T-helper 2 cell (primary cell): ENCODE measurements around the gene LPXN.

Source experiments
- DNase-seq, 5 experiments: peaks; one replicate each; pipeline versions ENCODE4 v3.0.0 to v3.0.0-alpha.2; 2012 to 2022
- total RNA-seq, 2 donors: gene quantifications; one replicate each; lab custom pipeline; 2026; lab: John Stamatoyannopoulos, UW

LPXN gene
- total RNA-seq, result 64.2 to 112 reads per million in 2 donors

DNA sequence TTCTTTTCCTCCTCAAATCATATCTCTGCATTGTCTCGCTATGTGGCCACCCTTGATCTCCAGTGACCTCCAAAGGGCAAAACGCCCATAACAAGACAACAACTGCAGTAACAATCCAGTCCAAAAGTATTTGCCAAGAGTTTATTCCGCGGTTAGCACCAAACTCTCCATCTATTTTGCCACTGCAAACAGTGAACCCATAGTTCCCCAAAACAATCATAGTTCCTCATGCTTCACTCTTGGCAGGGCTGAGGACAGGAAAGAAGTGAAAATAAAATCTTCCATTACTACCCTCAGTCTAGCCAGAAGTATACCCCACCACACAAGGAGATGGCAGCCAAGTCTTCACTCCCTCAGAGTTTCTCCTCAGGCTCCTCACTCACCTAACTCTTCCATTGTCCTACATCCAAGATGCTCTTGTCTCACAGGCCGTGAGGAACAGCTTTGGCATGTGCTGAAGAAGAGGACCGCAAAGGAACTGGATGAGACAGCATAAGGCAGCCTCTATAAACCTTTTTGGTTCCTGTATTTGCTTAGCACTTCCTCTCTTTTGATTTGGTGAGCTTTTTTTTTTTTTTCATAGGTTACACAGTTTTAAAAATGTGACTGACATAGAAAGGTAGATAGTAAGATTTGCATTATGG lies at the start of gene LPXN:
Gene LPXN (minus strand): TSS at position 480 of the 644 bp plus-strand sequence. CDS start 84 bp downstream, at position 396.
- peak in 4 of 5 experiments; percentile 22 to 84 (median 52) for DNase-seq

DNA sequence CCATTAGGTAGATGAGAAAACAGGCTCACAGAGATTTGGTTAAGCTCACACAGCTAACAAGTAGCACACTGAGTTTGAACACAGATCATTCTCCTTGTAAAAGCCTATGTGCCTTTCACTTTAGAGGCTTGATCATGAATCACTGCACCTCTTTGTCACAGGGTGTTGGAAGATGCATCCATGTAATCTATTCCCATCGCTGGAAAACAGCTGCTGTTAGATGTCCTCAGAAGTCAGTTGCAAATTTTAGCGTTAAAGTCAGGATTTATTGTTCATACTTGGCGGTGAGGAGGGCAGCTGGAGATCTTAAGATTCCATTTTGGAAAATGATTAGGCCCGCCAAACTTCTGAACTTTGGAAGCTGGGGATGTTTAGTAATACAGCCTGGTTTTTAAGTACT lies 49.4 kb upstream of the LPXN start:
- DNase-seq, result no peak

DNA sequence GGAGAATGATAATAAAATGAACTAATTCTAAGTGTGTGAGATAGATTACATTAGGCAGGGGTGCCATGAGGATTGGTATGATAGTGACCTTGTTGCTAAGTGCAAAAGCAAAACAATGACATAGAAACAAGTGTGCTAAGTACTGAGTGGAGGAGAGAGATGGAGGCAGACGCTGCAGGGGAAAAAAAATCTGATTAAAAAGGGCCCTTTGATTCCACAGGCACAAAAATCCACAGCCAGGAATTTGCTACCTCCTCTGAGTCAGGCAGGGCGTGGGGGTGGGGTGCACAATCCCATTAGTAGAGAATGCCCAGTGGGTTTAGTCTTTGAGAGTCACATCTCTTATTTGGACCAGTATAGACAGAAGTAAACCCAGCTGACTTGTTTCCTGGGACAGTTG lies 46.7 kb upstream of the LPXN start, which contains the start of gene CNTF:
Gene CNTF (plus strand): TSS at position 322 of the 400 bp plus-strand sequence. CDS start 88 bp downstream, outside the sequence.
- DNase-seq, result no peak

DNA sequence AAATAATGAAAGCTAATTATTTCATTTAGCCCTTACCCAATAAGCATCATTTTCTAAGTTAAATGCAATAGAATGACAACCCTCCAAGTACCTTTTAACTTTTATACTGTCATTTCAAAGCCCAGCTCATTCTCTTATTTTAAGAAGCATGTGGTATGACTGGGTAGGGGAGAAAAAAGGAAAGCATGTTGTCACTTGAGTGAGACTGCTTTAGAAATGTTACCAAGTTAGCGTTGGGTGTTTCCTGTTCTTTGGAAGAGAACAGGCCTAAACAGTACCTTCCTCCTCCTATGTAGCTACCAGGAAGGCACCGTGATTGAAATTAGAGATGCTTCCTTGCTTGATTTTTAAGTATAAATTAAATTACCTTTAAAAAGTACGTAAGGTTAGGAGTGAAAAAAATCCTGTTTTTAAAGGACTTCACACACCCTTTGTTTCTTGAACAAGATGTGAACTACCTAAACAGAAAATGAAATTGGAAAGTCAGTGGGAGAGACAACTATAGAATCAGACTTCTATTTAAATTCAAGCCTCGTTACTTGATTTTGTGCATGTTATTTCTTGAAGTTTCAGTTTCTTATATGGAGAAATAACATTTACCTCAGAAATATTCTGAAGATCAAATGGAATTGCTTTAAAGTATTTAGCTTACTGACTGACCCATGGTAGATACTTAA lies 46.1 kb upstream of the LPXN start:
- DNase-seq, result peak in 1 of 5 experiments; percentile 18

DNA sequence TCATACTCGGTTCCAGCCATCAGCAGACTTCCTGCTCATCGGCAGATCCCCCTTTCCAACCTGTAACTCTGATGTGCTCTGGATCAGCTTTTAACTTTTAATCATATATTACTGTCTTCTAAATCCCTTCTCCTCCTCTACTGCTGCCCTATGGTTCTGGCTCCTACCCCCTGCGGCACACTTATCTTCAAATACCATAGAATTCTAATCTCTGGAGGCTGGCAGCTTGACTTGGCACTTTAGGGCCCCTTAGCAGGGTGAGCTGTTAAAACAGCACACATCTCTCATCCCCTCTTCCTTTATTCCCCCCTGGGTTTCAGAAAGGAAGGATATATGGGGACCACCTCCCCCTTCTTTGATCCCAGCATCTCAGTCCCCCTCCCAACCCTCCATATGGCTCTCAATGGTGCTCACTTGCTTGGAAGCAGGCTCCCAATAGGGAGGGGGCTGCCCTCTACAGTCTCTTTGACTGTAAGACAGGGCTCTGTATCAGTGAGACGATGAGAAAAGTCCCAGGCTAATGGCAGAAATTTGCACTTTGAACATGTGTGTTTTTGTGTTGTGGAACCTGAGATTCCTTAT lies 42.4 kb upstream of the LPXN start:
- DNase-seq, result peak in 1 of 5 experiments; percentile 11

DNA sequence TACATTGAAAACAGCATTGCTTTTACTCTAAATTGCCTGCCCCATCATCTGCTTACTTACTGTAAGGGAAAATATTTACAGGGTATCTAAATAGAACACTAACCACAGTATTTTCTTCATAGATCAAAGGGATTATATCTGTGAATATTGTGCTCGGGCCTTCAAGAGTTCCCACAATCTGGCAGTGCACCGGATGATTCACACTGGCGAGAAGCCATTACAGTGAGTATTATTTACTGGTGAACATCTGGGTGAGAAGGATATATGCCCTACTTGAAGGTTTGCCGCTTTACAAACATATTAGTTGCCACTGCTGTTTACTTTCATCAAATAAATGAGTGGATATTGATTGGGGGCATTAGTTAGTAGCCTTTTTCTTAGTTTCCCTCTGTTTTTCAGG lies 40.9 kb upstream of the LPXN start:
- DNase-seq, result no peak

DNA sequence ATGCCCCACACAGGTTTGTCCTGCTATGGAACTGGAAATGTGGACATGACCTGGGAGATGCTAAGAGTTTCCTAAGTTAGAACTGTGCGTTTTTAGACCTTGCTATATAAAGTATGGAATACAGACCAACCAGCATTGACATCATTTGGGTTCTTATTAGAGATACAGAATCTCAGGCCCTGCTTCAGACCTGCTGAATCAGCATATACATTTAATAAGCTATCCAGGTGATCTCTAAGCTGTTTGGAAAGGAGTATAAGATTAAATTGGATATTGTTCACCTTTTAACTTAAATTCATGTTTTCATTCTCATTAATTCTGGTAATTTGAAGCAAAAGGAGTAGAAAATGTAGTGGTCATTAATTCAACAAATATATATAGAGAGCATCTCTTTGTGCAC lies 39.9 kb upstream of the LPXN start:
- DNase-seq, result no peak

DNA sequence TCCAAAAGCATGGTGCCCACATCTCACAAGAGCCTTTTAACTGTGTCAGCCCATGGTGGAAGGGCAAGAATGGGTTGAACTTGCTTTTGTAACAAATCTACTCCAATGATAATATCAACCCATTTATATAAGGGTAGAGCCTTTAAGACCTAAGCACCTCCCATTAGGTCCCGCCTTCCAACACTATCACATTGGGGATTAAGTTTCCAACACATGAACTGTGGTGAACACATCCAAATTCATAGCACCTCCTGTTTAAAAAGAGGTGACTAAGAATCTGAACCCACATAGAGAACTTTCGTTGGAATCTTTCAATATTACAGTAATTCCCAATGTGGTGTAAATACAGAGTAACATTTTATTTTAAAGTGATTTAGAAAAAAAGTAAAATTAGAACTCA lies 37.6 kb upstream of the LPXN start:
- no peak for DNase-seq

DNA sequence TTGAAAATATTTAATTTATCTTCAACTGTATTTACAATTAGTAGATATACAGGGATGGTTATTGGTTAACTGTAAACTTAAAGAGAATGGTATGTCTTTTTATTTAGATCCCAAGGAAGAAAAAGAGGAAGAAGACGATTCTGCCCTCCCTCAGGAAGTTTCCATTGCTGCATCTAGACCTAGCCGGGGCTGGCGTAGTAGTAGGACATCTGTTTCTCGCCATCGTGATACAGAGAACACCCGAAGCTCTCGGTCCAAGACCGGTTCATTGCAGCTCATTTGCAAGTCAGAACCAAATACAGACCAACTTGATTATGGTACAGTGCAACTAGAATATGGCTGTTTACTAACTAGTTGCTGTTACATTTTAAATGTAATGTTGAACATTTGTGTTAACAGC lies 34.1 kb upstream of the LPXN start:
- DNase-seq, result no peak

DNA sequence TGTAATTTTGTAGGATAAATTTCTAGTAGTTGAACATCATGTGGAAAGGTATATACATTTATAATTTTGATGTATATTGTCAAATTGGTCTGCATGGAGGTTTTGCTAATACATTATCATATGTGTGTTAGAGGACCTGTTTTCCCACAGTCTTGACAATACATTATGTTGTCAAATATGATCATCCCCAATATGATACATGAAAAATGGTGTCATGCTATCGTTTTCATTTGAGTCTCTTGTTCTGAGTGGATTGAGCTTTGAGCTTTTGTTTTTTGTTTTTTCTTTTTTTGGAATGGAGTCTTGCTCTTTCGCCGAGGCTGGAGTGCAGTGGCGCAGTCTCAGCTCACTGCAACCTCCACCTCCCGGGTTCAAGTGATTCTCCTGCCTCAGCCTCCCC lies 32.7 kb upstream of the LPXN start:
- DNase-seq, result no peak

DNA sequence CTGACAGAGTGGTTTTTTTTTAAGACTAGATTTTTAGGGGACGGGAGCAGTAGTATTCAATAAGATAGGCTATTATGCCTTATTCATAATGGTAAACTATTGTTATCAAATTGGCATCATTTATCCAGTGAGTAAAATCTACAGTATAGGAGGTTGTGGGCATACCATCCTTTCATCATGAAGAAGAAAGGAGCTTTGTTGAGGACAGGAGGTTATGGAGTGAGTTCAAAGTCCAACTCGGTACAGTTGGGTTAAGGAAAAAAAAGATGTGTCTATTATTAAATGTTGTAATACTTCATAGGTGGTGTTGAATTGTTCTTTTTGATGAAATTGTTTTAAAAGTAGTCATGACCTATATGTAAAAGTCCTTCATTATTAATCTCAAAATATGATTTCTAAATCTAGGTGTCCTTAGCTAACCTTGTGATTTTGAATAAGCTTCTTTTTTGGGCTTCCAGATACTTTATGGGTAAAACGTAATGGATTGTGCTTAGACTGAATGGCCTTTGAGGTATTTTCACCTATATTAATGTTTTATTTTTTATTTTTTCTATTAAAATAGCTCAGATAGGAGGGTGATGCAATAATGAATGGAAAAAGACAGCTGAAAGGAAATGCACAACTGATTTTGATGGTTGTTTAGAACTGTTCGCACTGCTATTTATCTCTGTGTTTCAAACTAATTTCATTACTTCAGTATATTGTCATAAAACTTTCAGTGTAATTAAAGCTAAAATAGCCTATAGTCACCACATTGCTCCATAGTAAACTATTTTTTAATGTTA lies 31.5 kb upstream of the LPXN start:
- no peak for DNase-seq

DNA sequence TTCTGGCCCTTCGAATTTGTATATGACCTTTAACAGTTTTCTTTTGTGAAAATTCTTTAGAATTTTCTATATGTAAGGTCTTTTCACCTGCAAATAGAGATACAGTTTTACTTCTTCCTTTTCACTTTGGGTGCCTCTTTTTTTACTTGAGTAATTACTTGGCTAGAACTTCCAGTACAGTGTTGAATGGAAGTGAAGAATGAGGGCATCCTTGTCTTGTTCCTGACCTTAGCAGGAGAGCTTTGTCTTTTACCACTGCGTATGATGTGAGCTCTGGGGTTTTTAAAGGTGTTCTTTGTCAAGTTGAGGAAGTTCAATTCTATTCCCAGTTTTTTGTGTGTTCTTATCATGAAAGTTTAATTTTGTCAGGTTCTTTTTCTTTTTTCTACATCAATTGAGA lies 24.9 kb upstream of the LPXN start:
- DNase-seq, result no peak

DNA sequence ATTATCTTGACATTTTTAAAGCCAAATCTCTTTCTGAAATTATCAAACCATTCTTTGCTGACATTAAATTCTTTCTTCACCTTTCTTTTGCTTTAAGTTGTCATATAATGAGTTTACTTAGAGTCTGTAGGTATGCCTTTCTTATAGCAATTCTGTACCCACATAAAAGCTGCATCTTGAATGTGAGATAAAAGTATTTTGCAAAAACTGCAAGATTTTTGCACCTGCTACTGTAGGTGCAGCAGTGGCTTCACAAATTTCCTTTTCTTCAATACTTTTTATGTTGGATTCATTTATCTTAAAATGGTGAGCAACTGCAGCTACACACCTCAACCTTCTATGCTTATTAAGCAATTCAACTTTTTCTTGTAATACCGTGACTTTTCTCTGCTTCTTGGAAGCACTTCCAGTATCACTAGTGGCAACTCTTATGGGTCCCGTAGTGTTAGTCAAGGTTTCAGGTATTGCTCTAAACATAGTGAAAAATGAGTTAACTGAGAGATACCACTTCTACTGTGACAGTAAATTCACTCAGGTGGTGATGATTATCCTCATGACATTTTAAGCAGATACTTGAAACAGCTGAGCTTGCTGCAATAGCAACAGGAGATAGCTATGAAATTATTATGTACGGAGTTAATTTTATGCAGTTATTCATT lies 22.0 kb upstream of the LPXN start:
- no peak for DNase-seq

DNA sequence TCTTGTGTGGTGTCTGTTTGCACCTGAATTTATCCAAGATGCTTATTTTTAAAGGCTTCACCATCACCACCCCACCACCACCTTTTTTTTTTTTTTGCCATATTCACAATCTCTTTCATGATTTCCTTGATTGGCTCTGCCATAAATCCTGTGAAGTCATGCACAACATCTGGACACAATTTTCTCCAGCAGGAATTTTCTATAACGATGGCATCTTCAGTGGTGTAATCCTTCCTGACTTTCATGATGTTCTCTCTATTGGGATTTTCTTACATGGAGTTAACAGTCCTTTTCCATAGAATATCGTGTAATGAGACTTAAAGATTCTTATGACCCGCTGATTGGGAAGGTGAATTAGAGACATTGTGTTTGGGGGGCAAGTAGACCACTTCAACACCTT lies 21.0 kb upstream of the LPXN start:
- DNase-seq, result no peak

DNA sequence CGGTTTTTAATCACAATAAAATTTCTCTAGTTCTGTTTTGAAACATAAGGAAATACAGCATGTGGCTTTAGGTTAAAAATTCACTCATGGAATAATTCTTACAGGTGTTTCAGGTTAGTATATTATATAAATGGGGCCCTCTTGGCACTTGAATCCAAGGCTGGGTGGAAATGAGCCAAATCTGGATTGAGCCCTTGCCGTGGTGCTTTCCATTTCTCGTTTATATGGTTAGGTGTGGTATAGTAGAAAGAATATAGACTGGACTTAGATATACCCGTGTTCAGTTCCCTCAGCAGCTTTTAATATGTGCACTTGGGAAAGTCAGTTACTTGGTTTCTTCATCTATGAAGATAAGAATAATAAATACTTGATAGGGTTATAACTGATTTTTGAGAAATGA lies 19.2 kb upstream of the LPXN start:
- DNase-seq, result no peak

DNA sequence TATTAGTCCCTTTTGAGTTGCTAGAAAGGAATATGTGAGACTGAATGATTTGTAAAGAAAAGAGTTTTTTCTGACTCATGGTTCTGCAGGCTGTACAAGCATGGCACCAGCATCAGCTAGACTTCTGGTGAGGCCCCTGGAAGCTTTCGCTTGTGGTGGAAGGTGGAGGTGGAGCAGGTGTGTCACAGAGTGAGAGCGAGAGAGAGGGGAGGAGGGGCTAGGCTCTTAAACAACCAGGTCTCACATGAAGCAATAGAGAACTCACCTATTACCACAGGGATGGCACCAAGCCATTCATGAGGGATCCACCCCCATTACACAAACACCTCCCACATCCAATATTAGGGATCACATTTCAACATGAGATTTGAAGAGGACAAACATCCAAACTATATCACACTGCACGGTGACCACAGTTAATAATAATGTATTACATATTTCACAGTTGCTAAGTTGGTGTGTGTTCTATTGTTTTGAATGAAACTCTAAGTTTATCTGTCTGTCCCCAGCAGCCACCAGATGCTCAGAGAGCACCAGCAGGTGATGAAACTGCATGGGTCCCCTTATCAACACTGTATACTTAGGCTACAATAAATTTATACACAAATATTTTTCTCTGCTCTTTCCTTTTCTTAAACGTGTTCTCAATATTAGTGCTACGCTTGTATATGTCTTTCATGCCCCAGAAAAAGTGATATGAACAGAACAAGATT lies 17.3 kb upstream of the LPXN start:
- peak in 1 of 5 experiments; percentile 27 for DNase-seq

DNA sequence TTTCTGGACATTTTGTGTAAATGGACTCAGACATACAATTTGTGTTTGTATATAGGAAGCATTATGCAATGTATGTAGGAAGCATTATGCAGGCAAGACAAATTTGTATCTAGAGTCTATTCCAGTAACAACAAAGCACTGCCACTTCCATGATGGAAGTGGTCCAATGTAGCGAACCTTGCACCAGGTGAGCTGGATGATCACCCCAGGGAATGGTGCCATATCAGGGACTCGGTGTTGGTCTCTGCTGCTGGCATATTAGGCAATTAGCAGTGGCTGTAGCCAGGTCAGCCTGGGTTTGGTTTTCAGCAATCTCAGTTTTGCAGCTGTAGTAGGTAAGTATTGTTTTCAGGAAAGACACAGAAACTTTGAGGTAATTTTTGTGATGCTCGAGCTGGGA lies 16.0 kb upstream of the LPXN start:
- DNase-seq, result no peak

DNA sequence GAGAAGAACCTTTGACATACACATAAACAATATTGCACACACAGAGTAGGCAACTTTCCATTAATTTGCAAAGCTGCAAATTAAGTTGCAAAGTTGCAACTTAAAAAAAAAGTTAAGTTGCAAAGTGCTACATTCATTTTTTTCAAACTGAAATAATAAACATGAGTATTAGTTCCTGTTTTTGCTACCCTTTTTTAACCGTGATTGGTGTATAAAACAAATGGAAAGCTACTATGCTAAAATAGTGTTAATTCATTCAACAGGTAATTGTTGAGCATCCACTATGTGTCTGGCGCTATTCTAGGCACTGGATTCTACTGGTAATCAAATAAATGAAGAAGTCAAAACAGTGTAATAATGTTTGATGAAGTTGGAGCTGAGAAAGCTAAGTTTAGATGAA lies 11.3 kb upstream of the LPXN start:
- no peak for DNase-seq

DNA sequence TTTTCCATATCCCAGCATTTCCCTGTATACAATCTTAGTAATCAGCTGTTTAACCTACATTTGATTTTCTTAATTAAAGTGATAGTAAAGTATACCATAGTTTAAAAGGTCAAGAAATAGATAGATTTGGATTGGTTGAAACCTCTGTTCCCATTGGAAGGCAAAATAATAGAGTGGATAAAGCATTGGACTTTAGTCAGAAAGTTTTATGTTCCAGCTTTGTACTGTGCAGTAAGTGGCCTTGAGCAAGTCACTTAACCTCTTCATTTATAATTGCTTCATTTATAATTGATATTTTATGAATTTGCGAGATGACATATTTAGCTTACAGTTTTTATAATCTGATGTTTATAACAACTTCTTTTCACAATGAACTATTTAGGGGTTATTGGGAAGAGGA lies 6.8 kb upstream of the LPXN start:
- no peak for DNase-seq

DNA sequence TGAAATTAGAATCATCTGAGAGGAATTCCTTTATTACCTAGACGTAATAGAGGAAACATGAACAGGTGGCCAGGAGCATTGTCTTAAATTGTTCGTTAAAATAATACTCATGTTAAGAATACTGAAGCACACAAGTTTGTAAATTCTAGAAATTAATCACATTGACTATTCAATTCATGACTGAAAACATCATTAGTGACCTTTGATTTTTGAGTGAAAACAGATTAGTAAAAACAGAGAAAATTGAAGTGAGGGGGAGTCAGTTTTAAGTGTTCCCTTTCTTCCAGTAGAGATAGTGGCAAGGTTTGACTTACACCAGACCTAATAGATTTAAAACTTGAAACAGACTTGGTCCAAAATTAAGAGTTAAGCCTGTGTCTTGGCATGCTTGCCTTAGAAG lies 4.7 kb upstream of the LPXN start:
- DNase-seq, result no peak

DNA sequence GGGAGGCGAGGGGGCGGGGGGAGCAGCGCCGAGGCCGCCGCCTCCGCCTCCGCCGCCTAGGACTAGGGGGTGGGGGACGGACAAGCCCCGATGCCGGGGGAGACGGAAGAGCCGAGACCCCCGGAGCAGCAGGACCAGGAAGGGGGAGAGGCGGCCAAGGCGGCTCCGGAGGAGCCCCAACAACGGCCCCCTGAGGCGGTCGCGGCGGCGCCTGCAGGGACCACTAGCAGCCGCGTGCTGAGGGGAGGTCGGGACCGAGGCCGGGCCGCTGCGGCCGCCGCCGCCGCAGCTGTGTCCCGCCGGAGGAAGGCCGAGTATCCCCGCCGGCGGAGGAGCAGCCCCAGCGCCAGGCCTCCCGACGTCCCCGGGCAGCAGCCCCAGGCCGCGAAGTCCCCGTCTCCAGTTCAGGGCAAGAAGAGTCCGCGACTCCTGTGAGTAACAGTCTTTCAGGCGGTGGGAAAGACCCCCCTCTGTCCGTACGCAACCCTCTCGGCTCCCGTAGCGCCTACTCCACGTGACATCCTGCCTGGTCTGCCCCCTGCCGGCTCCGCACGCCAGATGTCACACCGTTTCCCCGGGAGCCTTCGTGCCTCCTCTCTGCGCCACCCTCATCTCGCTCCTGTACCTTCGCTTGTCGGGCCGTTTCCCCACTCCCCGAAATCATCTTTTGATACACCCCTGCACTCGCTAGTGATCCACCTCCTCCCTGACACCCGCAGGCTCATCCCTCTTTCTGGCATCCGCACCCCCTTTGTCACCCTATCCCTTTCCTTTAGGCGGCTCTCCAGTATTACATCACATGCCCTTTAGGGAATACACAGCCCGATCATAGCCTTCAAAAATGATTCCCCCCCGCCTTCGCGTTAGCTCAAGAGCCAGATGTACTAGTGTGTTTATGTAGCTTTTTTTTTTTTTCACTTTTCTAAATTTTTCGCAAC lies 3.8 kb upstream of the LPXN start:
- peak; percentile 86 to 95 (median 88) for DNase-seq
